Mammary epithelial cell (primary cell): ENCODE data around the gene CLDN34.

Experiments used
- EZH2 ChIP-seq: IDR thresholded peaks from 2 replicates; pipeline ENCODE4 v1.6.1; 2012; ENCODE audit warnings: low read length, inconsistent platforms, borderline replicate concordance
- TF ChIP-seq, protein P1 (sequence below), 2 donors: IDR thresholded peaks in 1 of 2; conservative IDR thresholded peaks in 1 of 2; 2 replicates each; pipeline ENCODE4 v1.5.1; 2011 to 2012; ENCODE audit warnings: inconsistent platforms in 2 of 2, low read length in 2 of 2, mild to moderate bottlenecking in 2 of 2, control low read depth in 1 of 2, low read depth in 1 of 2; ENCODE audit not compliant: insufficient read depth in 1 of 2; ENCODE audit errors: extremely low read depth in 1 of 2

GRCh38 chrX:9919632-9920172 lies 47.5 kb upstream of the CLDN34 start:
- TF ChIP-seq, protein P1, sequence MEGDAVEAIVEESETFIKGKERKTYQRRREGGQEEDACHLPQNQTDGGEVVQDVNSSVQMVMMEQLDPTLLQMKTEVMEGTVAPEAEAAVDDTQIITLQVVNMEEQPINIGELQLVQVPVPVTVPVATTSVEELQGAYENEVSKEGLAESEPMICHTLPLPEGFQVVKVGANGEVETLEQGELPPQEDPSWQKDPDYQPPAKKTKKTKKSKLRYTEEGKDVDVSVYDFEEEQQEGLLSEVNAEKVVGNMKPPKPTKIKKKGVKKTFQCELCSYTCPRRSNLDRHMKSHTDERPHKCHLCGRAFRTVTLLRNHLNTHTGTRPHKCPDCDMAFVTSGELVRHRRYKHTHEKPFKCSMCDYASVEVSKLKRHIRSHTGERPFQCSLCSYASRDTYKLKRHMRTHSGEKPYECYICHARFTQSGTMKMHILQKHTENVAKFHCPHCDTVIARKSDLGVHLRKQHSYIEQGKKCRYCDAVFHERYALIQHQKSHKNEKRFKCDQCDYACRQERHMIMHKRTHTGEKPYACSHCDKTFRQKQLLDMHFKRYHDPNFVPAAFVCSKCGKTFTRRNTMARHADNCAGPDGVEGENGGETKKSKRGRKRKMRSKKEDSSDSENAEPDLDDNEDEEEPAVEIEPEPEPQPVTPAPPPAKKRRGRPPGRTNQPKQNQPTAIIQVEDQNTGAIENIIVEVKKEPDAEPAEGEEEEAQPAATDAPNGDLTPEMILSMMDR (conservative IDR thresholded peaks at IDR 0.05 in 1 of 2, IDR thresholded peaks at IDR 0.05 in 1 of 2; ENCODE audit: extremely low read depth in 1 of 2, insufficient read depth in 1 of 2, low read depth in 1 of 2, low read length in 2 of 2): no peak
- no peak for TF ChIP-seq EZH2
